Ovary (tissue), 9 donors: Measurements from ENCODE around the gene SBK2. TPM values are rescaled to one million over a fixed set of nuclear protein-coding genes. Genes with fewer than 3 reads are reported as not detected.
A peak's percentile ranks its signal among the peaks of the same experiment; 100 is the strongest.

Source experiments
- DNase-seq, 5 donors: peaks; one replicate each; pipeline ENCODE4 v3.0.0-alpha.2; 2019 to 2020
- H3K27ac ChIP-seq, 2 donors: fragments of 200-600 bp; one replicate each; pipeline versions ENCODE4 v1.5.1 to v1.8.0; 2019 to 2022
- H3K27me3 ChIP-seq: fragments of 200-600 bp; one replicate; pipeline ENCODE4 v1.8.0; 2022
- H3K36me3 ChIP-seq: fragments of 200-600 bp; sonication (generic); one replicate; pipeline ENCODE4 v1.5.1; 2019
- H3K4me1 ChIP-seq: one replicate; pipeline ENCODE4 v1.8.1; 2013; ENCODE audit warnings: mild to moderate bottlenecking, moderate library complexity; ENCODE audit not compliant: insufficient read depth
- H3K4me3 ChIP-seq: fragments of 200-600 bp; sonication (generic); one replicate; pipeline ENCODE4 v1.5.1; 2017
- H3K9me3 ChIP-seq, 2 donors: fragments of 200-600 bp in 1 of 2; sonication (generic) in 1 of 2; one replicate each; pipeline versions ENCODE4 v1.5.1 to v1.8.1; 2013 to 2019; ENCODE audit warnings: mild to moderate bottlenecking in 1 of 2, moderate library complexity in 1 of 2
- EP300 ChIP-seq: sonication (generic); formaldehyde crosslinking; IDR thresholded peaks from one replicate; pipeline ENCODE4 v1.6.1; 2017; ENCODE audit warnings: antibody characterized with exemption
- POLR2A ChIP-seq: fragments of 450-650 bp; IDR thresholded peaks from one replicate; pipeline ENCODE4 v1.6.1; 2017; ENCODE audit warnings: antibody characterized with exemption, mild to moderate bottlenecking, moderate library complexity
- WGBS, 3 donors: extraction: QIAGEN DNeasy Blood & Tissue Kit in 1 of 3; methylation state at CpG; one replicate each; pipeline versions ENCODE4 v1.1.5 to v1.1.7; 2013 to 2017; 5-methylcytosine and 5-hydroxymethylcytosine counted together
- intact Hi-C, 4 donors: fragments of 100-400 bp; cut with DNase I; formaldehyde crosslinking; loops; one replicate each; pipeline versions ENCODE4 v1.11.0 to v1.15.1; 2022 to 2023
- polyA plus RNA-seq, 2 donors: library from polyadenylated mRNA; stranded (reverse); fragments of 200-250 nt in 1 of 2; fragments of 350-450 nt in 1 of 2; fragmentation: Illumina TruSeq in 1 of 2; extraction: RNeasy Lipid Tissue Mini Kit (QIAGEN cat#74804) in 1 of 2; gene quantifications; one replicate each; pipeline ENCODE4 v1.2.3, GENCODE V29; 2013 to 2014
- total RNA-seq, 7 donors: library from RNA; depleted of rRNA in 2 of 7; stranded (reverse); fragments of >200 nt in 2 of 7; fragmentation: NEBNext Ultra II Directional in 3 of 7; extraction: Animal tissue kit (Norgen Biotek cat#: 25700) in 3 of 7; gene quantifications; one replicate each; pipeline versions ENCODE4 v1.1.0 to v1.2.4, GENCODE V29; 2016 to 2023
- TF ChIP-seq, protein P1 (sequence below), 3 donors: fragments of 450-650 bp in 2 of 3; fragments of 200-600 bp in 1 of 3; IDR thresholded peaks; one replicate each; pipeline versions ENCODE4 v1.5.1 to v1.8.0; 2016 to 2022; ENCODE audit warnings: antibody characterized with exemption in 3 of 3, mild to moderate bottlenecking in 1 of 3
- donor health status: DM: no; HTN: no; CAD: no; lungs with moderate emphysema.
- donor health status: DM: no; HTN: no; CAD: no.
- donor health status: Bipolar disorder and iron deficiency.
- donor health status: DM: yes; HTN: yes; CAD: no.
- donor health status: DM: no; HTN: no; CAD: no.
- donor health status: DM: yes; HTN: yes; CAD: no.

The SBK2 gene
- total and polyA plus RNA-seq, 9 donors, result 0.20 to 1.0 TPM; not detected in 7

GRCh38 chr19:55503157-55503501, 33.8 kb downstream of the SBK2 start:
- no peaks in the 10 kb centered on the region for H3K36me3 ChIP-seq
- H3K27me3 ChIP-seq, result no peaks in the 10 kb centered on the region
- intact Hi-C loops, result loop anchor here (5.0 to 10.0 kb wide), 7 partner anchors 36 to 358 kb away; partner anchors contain the start of genes TNNT1 (in 2 of the 4), BRSK1 (in 1 of the 4), C19orf85 (in 1 of the 4) and HSPBP1 (in 1 of the 4)
- H3K4me1 ChIP-seq, result no peaks in the 10 kb centered on the region
- no peaks in the 10 kb centered on the region for H3K9me3 ChIP-seq
- H3K27ac ChIP-seq, result no peak overlapping the region
- 81 to 93% (median 93%) methylated on average over 17 of the region's 17 CpGs for WGBS, 3 donors
- no peak for DNase-seq
- TF ChIP-seq, protein P1, sequence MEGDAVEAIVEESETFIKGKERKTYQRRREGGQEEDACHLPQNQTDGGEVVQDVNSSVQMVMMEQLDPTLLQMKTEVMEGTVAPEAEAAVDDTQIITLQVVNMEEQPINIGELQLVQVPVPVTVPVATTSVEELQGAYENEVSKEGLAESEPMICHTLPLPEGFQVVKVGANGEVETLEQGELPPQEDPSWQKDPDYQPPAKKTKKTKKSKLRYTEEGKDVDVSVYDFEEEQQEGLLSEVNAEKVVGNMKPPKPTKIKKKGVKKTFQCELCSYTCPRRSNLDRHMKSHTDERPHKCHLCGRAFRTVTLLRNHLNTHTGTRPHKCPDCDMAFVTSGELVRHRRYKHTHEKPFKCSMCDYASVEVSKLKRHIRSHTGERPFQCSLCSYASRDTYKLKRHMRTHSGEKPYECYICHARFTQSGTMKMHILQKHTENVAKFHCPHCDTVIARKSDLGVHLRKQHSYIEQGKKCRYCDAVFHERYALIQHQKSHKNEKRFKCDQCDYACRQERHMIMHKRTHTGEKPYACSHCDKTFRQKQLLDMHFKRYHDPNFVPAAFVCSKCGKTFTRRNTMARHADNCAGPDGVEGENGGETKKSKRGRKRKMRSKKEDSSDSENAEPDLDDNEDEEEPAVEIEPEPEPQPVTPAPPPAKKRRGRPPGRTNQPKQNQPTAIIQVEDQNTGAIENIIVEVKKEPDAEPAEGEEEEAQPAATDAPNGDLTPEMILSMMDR (IDR thresholded peaks at IDR 0.05), result no peak
- TF ChIP-seq POLR2A (no peak), EP300 (no peak)
- H3K4me3 ChIP-seq, result no peak overlapping the region

GRCh38 chr19:55502197-55502952, 34.6 kb downstream of the SBK2 start:
- no peak overlapping the region for H3K27ac ChIP-seq
- H3K9me3 ChIP-seq, result no peaks in the 10 kb centered on the region
- no peaks in the 10 kb centered on the region for H3K36me3 ChIP-seq
- TF ChIP-seq POLR2A, result no peak
- TF ChIP-seq, protein P1 (IDR thresholded peaks at IDR 0.05), result no peak
- TF ChIP-seq EP300, result no peak
- intact Hi-C loops, result loop anchor here (5.0 to 10.0 kb wide), 7 partner anchors 35 to 358 kb away; partner anchors contain the start of genes TNNT1 (in 2 of the 4), BRSK1 (in 1 of the 4), C19orf85 (in 1 of the 4) and HSPBP1 (in 1 of the 4)
- H3K27me3 ChIP-seq, result no peaks in the 10 kb centered on the region
- no peaks in the 10 kb centered on the region for H3K4me1 ChIP-seq
- 92 to 94% (median 93%) methylated on average over 9 of the region's 9 CpGs for WGBS, 3 donors
- no peak for DNase-seq
- no peak overlapping the region for H3K4me3 ChIP-seq

DNA sequence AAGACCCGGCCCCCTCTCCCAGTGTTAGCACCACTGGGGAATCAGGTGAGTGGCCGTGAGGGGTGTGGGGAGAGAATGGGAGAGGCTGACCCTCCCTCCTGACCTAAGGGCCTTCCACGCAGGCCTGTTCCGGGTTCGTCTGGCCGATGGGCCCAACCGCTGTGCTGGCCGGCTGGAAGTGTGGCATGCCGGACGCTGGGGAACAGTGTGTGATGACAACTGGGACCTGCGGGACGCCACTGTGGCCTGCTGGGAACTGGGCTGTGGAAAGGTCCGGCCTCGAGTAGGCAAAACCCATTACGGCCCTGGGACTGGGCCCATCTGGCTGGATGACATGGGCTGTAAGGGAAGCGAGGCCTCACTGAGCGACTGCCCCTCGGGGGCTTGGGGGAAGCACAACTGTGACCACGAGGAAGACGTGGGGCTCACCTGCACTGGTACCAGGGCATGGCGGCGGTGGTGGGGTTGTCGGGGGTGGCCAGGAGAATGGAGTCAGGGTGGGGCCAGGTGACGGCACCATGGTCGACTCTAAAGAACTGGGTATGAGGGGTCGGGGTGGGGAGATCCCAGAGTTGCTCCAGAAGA, 36.5 kb downstream of the SBK2 start:
- no peak overlapping the region for H3K27ac ChIP-seq
- H3K36me3 ChIP-seq, result no peaks in the 10 kb centered on the region
- no peaks in the 10 kb centered on the region for H3K27me3 ChIP-seq
- 91 to 94% (median 93%) methylated on average over 26 of the region's 26 CpGs for WGBS, 3 donors
- H3K9me3 ChIP-seq, result no peaks in the 10 kb centered on the region
- DNase-seq, result peak in 1 of 5 donors; percentile 37
- no peak overlapping the region for H3K4me3 ChIP-seq
- no peaks in the 10 kb centered on the region for H3K4me1 ChIP-seq
- intact Hi-C loops, result loop anchor here (5.0 to 10.0 kb wide), 7 partner anchors 33 to 356 kb away; partner anchors contain the start of genes TNNT1 (in 2 of the 4), BRSK1 (in 1 of the 4), C19orf85 (in 1 of the 4) and HSPBP1 (in 1 of the 4)
- TF ChIP-seq, protein P1 (IDR thresholded peaks at IDR 0.05), result no peak
- TF ChIP-seq POLR2A (no peak), EP300 (no peak)

- no peak for DNase-seq
- Histone ChIP-seq H3K4me1 (peaks cover 4% of the 10 kb centered on the region), H3K9me3 (no peaks in the 10 kb centered on the region), H3K27me3 (no peaks in the 10 kb centered on the region), H3K36me3 (no peaks in the 10 kb centered on the region), H3K27ac (no peak overlapping the region), H3K4me3 (no peak overlapping the region)
- intact Hi-C loops, result no loop called here
- 30 to 68% (median 61%) methylated on average over 1 to 2 of the region's 2 CpGs for WGBS, 3 donors
- TF ChIP-seq, protein P1 (IDR thresholded peaks at IDR 0.05), result no peak
- TF ChIP-seq POLR2A (no peak), EP300 (no peak)
Observed at GRCh38 chr19:55498246-55498840, 38.6 kb downstream of the SBK2 start.
